Prostate gland (tissue), 2 donors: ENCODE results near the gene CACNA2D4.

Experiments
- POLR2A ChIP-seq: fragments of 450-650 bp; IDR thresholded peaks from one replicate; pipeline ENCODE4 v1.6.1; 2016; ENCODE audit warnings: antibody characterized with exemption, mild to moderate bottlenecking
- POLR2AphosphoS5 ChIP-seq: sonication (generic); formaldehyde crosslinking; IDR thresholded peaks from one replicate; pipeline ENCODE4 v1.6.1; 2017; ENCODE audit warnings: antibody characterized with exemption
- TF ChIP-seq, protein P1 (sequence below), 4 experiments: fragments of 200-600 bp in 2 of 4; fragments of 450-650 bp in 2 of 4; sonication (generic) in 2 of 4; IDR thresholded peaks; 1 replicate in 3 of 4; 2 replicates in 1 of 4; pipeline ENCODE4 v1.5.1; 2016 to 2019; ENCODE audit warnings: antibody characterized with exemption in 4 of 4, mild to moderate bottlenecking in 2 of 4, moderate library complexity in 2 of 4

DNA sequence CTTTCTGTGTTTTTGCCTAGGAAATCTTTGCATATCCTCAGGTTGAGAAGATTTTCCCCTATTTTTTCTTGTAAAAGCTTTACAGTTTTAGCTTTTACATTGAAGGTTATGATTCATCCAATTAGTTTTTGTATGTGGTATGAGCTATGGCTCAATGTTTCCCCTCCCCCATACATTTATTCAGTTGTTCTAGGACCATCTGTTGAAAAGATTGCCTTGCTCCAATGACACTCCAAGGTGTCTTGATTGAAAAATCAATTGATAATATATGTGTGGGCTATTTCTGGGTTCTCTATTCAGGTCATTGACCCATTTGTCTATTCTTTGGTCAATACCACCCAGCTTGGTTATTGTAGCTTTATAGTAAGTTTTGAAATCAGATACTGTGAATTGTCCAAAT lies 55.5 kb downstream of the CACNA2D4 start:
- TF ChIP-seq POLR2A (no peak), POLR2AphosphoS5 (no peak)
- TF ChIP-seq, protein P1, sequence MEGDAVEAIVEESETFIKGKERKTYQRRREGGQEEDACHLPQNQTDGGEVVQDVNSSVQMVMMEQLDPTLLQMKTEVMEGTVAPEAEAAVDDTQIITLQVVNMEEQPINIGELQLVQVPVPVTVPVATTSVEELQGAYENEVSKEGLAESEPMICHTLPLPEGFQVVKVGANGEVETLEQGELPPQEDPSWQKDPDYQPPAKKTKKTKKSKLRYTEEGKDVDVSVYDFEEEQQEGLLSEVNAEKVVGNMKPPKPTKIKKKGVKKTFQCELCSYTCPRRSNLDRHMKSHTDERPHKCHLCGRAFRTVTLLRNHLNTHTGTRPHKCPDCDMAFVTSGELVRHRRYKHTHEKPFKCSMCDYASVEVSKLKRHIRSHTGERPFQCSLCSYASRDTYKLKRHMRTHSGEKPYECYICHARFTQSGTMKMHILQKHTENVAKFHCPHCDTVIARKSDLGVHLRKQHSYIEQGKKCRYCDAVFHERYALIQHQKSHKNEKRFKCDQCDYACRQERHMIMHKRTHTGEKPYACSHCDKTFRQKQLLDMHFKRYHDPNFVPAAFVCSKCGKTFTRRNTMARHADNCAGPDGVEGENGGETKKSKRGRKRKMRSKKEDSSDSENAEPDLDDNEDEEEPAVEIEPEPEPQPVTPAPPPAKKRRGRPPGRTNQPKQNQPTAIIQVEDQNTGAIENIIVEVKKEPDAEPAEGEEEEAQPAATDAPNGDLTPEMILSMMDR (IDR thresholded peaks at IDR 0.05), result no peak
